Activated CD8-positive, alpha-beta T cell treated with anti-CD3 and anti-CD28 coated beads for 36 hours (primary cell): ENCODE data around the gene CEP128. TPM values are rescaled to one million over a fixed set of nuclear protein-coding genes. Genes with fewer than 3 reads are reported as not detected.

Source experiments
- ATAC-seq: fragments of 200-7000 bp; cut with Tn5 transposase; one replicate; pipeline ENCODE4 v1.10.0; 2021; ENCODE audit warnings: mild to moderate bottlenecking, moderate library complexity
- CTCF ChIA-PET: fragments of 350-600 bp; sonication (Branson Sonifier 250); formaldehyde crosslinking; loops from one replicate; lab custom pipeline; 2021; ENCODE audit warnings: antibody characterized with exemption; lab: Charles Lee
- POLR2A ChIA-PET: fragments of 350-600 bp; sonication (Branson Sonifier 250); formaldehyde crosslinking; loops from one replicate; lab custom pipeline; 2021; ENCODE audit warnings: antibody characterized with exemption; lab: Charles Lee
- DNase-seq: peaks from one replicate; pipeline ENCODE4 v3.0.0-alpha.2; 2020
- H3K27ac Mint-ChIP-seq: one replicate; pipeline ENCODE4 v1.8.0; 2021; ENCODE audit warnings: mild to moderate bottlenecking, mixed read lengths
- H3K27me3 Mint-ChIP-seq: one replicate; pipeline ENCODE4 v1.8.0; 2021; ENCODE audit warnings: mixed read lengths
- H3K36me3 Mint-ChIP-seq: one replicate; pipeline ENCODE4 v1.8.0; 2021; ENCODE audit warnings: low read depth, mixed read lengths
- H3K4me1 Mint-ChIP-seq: one replicate; pipeline ENCODE4 v1.8.0; 2021; ENCODE audit warnings: low read depth, mixed read lengths
- H3K4me3 Mint-ChIP-seq: one replicate; pipeline ENCODE4 v1.8.0; 2021; ENCODE audit warnings: mild to moderate bottlenecking, moderate library complexity, mixed read lengths
- H3K9me3 Mint-ChIP-seq: one replicate; pipeline ENCODE4 v1.8.0; 2021; ENCODE audit warnings: mixed read lengths
- CTCF ChIP-seq: fragments of 200-600 bp; IDR thresholded peaks from one replicate; pipeline ENCODE4 v1.8.0; 2022; ENCODE audit warnings: antibody characterized with exemption, mild to moderate bottlenecking
- intact Hi-C: fragments of 100-400 bp; cut with micrococcal nuclease; formaldehyde crosslinking; loops from one replicate; pipeline ENCODE4 v1.10.0; 2022
- total RNA-seq, 2 experiments: library from RNA; stranded (reverse); gene quantifications; one replicate each; pipeline ENCODE4 v1.2.3, GENCODE V29; 2021

The CEP128 gene
- total RNA-seq, 2 experiments from 2014 or later, result 21.6 to 22.5 TPM

- Mint-ChIP-seq H3K4me1 (no peaks in the 10 kb centered on the region), H3K27ac (no peak overlapping the region), H3K4me3 (no peak overlapping the region), H3K36me3 (peaks cover 2% of the 10 kb centered on the region), H3K9me3 (no peaks in the 10 kb centered on the region), H3K27me3 (no peaks in the 10 kb centered on the region)
- intact Hi-C loops, result no loop called here
- ChIA-PET CTCF (no interaction called here), POLR2A (no interaction called here)
- TF ChIP-seq CTCF, result no peak
- ATAC-seq, result no peak
- DNase-seq, result no peak
Measured at GRCh38 chr14:80772504-80772903, 169.0 kb downstream of the CEP128 start.

- Mint-ChIP-seq H3K4me1 (no peaks in the 10 kb centered on the region), H3K4me3 (no peak overlapping the region), H3K27ac (no peak overlapping the region), H3K36me3 (peaks cover 2% of the 10 kb centered on the region), H3K27me3 (no peaks in the 10 kb centered on the region), H3K9me3 (no peaks in the 10 kb centered on the region)
- POLR2A ChIA-PET, result no interaction called here
- DNase-seq (no peak), ATAC-seq (no peak)
- CTCF ChIA-PET, result interaction anchor here (1.3 kb wide), 1 partner anchor 16 kb away, joined by 4 read pairs; no protein-coding TSS in a partner anchor
- intact Hi-C loops, result no loop called here
- TF ChIP-seq CTCF, result no peak
Measured at GRCh38 chr14:80771201-80771600, 170.3 kb downstream of the CEP128 start.

DNA sequence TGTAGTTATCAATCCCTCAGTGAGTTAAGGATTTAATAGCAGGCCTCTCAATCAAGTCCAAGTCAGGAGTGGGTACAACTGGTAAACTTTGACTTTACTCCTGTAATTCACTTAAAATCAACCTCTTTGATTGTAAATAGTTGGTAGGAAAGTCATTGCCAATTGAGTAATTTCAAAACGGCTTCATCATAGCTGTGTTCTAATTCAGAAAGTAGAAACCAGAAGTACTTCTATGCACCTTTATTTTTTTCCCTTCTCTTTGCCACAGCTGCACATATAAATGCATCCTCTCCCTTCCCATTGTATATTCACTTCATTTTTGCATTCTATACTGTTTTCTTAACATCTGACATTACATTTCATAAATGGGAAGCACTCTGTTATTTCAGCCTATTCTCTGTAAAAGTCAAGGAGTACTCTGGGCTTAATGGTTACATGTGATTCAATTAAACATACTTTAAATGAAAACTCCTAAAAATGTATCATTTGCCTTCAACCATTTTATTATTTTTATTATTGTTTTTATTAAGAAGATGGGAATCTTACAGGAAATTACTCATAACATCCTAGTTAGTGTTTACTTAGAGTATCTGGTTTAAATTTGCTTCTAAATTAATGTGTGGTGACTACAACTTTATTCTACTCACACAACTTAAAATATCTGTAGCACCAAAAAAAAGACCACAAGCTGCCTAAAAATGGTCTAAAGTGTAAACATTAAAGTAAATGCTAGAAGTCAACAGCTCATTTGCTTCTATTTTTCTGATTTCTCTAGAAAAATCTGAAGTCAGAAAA, 171.2 kb downstream of the CEP128 start:
- Mint-ChIP-seq H3K9me3 (no peaks in the 10 kb centered on the region), H3K36me3 (peaks cover 2% of the 10 kb centered on the region), H3K27me3 (no peaks in the 10 kb centered on the region), H3K4me1 (no peaks in the 10 kb centered on the region), H3K27ac (no peak overlapping the region), H3K4me3 (no peak overlapping the region)
- ATAC-seq (no peak), DNase-seq (no peak)
- POLR2A ChIA-PET, result no interaction called here
- intact Hi-C loops, result no loop called here
- no peak for TF ChIP-seq CTCF
- CTCF ChIA-PET, result interaction anchor here (0.6 to 1.3 kb wide), 2 partner anchors 17 to 38 kb away, joined by 4 read pairs; no protein-coding TSS in a partner anchor

DNA sequence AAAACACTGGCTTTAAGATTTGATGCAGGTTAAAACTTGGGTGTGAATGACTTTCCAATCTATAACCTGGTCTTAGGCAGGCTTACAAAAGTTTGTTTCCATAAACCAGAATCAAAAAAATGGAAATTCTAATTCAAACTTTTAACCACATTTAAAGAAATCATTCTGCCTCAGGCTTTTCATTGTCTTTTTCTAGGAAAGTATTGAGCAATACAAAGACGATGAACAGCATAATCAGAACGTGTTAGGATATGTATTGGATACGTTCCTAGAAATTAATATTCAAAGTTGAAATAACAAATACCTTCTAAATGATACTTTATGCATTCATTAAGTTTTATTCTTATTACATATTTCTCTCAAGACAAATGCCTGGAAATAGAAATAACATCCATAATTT, 172.9 kb downstream of the CEP128 start:
- TF ChIP-seq CTCF, result no peak
- no peak for ATAC-seq
- intact Hi-C loops, result no loop called here
- Mint-ChIP-seq H3K4me3 (no peak overlapping the region), H3K27me3 (no peaks in the 10 kb centered on the region), H3K9me3 (no peaks in the 10 kb centered on the region), H3K27ac (no peak overlapping the region), H3K4me1 (no peaks in the 10 kb centered on the region), H3K36me3 (peaks cover 4% of the 10 kb centered on the region)
- POLR2A ChIA-PET, result no interaction called here
- CTCF ChIA-PET, result no interaction called here
- DNase-seq, result no peak

- Mint-ChIP-seq H3K27ac (no peak overlapping the region), H3K4me3 (no peak overlapping the region), H3K27me3 (no peaks in the 10 kb centered on the region), H3K9me3 (no peaks in the 10 kb centered on the region), H3K36me3 (peaks cover 2% of the 10 kb centered on the region), H3K4me1 (no peaks in the 10 kb centered on the region)
- intact Hi-C loops, result no loop called here
- TF ChIP-seq CTCF, result no peak
- ChIA-PET CTCF (no interaction called here), POLR2A (no interaction called here)
- no peak for DNase-seq
- ATAC-seq, result no peak
Measured at GRCh38 chr14:80764921-80765507, 176.5 kb downstream of the CEP128 start.
